GM19025 (cell line): ENCODE data around the gene SPRR2A.
"Not testable (repeated sequence)": the region's sequence is repeated elsewhere in the genome, so short reads cannot be mapped to it uniquely, and the experiment has no call there.

Experiments
- ATAC-seq: cut with Tn5 transposase; IDR thresholded peaks from one replicate; pipeline ENCODE4 v1.9.1; 2021; ENCODE audit warnings: mild to moderate bottlenecking, low read depth, moderate library complexity; ENCODE audit not compliant: unreplicated experiment

Gene SPRR2A

DNA sequence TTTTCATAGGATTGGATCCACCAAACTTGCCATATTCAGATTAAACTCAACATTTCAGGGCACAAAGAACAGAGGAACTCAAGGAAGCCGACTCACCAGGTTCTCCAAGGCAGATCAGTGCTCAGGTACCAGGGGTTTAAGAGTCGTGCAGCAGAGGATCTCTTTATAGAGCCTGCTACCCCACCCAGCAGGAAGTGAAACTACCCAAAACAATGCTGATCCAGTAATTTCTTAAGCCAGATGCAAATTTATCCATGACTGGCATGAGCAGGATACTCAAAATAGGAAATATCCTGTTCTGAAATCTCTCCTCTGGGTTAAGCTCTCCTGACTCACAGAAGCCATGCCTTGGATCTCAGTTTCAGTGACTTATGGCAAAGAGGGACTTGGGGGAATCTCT is at the start of gene SPRR2A:
SPRR2A (minus strand) TSS at position 138 of the 400 bp plus-strand sequence. CDS start 777 bp downstream, outside the sequence.
- no peak for ATAC-seq

DNA sequence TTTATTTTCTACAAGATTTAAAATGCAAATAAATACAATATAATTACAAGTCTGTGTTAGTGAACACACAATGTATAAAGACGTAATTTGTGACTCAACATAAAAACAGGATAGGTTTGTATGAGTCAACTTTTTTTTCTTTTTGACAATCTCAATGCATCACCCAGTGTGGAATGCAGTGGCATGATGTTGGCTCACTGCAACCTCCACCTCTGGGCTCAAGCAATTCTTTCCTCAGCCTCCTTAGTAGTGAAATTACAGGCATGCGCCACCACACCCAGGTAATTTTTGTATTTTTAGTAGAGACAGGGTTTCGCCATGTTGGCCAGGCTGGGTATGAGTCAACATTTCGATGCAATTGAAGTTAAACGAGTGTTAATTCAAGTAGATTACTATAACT is 42.9 kb upstream of the SPRR2A start:
- no peak for ATAC-seq

DNA sequence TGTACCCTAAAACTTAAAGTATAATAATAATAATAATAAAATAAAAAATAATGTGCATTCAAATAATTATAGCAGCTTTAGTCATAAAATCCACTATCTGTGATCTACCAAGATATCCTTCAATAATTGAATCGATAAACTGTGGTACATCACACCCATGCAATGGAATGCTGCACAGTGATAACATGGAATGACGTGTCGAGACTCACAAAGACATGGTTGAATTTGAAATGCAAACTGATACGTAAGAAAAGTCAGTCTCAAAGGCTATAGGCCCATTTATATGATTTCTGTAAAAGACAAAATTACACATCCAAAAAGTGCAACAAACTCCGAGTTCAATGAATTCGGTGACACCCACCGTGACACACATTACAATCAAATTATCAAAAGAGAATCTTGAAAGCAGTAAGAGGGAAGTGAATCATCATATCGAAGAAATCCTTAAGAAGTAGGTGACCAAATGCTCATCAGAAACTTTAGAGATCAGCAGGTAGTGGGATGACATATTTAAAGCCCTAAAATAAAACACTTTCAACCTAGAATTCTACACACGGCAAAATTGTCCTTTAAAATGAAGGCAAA is 42.2 kb upstream of the SPRR2A start:
- ATAC-seq: no peak

GRCh38 chr1:153095764-153096163 is 38.5 kb upstream of the SPRR2A start:
- ATAC-seq: no peak

- ATAC-seq: no peak
These were observed 37.1 kb upstream of the SPRR2A start, which contains the start of gene SPRR2E for GRCh38 chr1:153094426-153094825. TSS of gene SPRR2E (minus strand) at chr1:153094526. CDS start at chr1:153093751, 775 bp downstream.

DNA sequence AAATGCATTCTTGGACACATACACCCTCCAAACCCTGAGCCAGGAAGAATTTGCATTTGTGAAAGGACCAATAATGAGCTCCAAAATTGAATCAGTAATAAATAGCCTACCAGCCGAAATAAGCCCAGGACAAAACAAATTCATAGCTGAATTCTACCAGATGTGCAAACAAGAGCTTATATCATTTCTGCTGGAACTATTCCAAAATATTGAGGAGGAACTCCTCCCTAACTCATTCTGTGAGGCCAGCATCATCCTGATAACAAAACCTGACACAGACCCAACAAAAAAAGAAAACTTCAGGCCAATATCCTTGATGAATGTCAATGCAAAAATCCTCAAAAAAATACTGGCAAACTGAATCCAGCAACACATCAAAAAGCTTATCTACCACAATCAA is 30.3 kb upstream of the SPRR2A start:
- no peak for ATAC-seq

DNA sequence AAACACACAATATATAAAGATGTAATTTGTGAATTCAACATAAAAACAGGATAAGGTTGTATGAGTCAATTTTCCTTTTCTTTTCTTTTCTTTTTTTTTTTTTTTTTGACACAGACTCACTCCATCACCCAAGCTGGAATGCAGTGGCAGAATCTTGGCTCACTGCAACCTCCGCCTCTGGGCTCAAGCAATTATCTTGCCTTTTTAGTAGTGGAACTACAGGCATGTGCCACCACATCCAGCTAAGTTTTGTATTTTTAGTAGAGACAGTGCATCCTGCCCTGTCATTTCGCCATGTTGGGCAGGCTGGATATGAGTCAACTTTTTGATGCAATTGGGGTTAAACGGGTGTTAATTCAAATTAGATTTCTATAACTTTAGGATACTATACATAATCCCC is 24.4 kb upstream of the SPRR2A start:
- ATAC-seq: no peak

- no peak for ATAC-seq
These were observed 15.8 kb upstream of the SPRR2A start for GRCh38 chr1:153072806-153073726.

- ATAC-seq: no peak
These were observed 14.2 kb upstream of the SPRR2A start, which contains the start of gene SPRR2B for GRCh38 chr1:153071511-153071910. TSS of gene SPRR2B (minus strand) at chr1:153071611. CDS start at chr1:153070839, 772 bp downstream.

- no peak for ATAC-seq
These were observed 12.9 kb upstream of the SPRR2A start for GRCh38 chr1:153070243-153070642.

DNA sequence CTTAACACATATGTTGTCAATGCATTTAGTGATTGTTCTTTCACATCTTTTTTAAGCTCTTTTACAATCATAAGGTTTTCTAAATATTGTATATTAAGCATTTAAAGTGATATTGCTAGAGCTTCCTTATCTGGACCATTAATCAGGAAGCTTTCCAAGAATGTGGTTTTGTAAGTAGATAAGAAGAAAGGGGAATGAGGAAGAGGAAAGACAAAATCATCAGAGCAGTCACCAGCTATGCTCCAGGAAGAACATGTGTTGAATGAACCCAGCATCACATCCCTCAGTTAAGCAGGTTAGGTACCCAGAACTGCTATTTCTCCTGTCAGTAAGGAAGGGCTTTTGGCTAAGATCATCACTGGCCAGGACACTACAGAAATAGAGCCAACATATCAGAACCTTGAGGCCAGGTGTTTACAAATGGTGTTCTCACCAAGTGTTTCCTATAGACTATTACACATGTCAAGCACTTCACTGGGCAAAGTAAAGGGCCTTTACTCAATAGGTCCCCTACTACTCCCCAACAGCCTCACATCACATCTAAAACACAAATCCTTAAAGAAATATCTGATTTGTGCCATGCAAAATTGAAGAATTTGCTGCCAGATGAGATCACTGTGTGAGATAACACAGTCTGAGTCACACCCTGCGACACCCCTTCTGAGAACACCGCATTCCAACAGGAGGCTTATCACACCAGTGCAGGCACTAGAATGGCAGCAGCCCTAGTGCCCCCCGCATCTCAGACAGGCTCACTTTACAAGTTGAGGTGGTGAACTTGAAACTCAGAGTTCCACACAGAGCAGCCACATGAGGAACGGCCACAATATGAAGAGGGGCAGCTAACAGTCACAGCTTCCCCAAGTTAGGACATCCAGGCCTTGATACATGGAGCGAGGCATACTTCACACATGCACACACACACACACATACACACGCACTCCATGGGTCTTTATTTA is 1.8 kb upstream of the SPRR2A start:
- no peak for ATAC-seq

GRCh38 chr1:153058154-153058553 is 842 bp upstream of the SPRR2A start:
- no peak for ATAC-seq

DNA sequence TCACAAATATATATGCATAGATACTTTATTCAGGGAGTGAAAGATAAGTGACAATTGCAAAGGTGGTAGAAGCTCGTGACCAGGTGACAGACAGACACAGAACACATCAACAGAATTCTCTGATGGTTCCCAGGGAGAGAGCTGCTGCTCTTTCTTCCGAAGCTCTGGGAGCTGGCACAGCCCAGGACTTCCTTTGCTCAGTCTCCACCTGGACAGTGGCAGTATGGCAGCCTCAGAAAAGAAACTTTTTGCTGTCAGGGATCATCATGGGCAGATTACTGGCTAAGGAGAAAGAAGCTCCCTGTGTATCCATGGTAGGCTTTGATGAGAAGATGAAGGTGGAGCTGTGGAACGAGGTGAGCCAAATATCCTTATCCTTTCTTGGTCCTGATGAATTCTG is 1.2 kb downstream of the SPRR2A start:
- ATAC-seq: not testable (repeated sequence)

DNA sequence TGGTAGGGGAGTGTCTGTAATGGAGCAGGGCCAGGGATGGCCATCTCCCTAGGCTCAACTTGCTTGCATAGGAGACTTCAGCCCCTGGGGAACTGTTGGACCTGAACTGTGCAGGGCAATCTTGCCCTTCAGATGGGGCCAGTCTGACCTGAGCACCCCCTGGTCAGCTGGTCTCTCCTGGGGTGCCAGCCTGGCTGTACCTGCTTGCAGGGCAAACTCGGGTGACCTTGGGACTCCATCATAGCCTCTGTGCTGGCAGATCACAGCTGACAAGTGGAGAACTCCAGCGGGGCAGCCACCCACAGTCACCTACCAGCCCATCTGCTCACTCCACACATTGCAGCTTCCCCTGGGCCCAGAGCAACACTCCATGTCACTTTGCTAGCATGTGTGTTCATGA is 8.1 kb downstream of the SPRR2A start:
- ATAC-seq: no peak

GRCh38 chr1:153040950-153041631 is 16.2 kb downstream of the SPRR2A start, which contains the start of gene SPRR2D:
TSS of gene SPRR2D (minus strand) at chr1:153041120. CDS start at chr1:153040346, 774 bp downstream.
- ATAC-seq: no peak

GRCh38 chr1:153035211-153035610 is 22.1 kb downstream of the SPRR2A start:
- no peak for ATAC-seq

DNA sequence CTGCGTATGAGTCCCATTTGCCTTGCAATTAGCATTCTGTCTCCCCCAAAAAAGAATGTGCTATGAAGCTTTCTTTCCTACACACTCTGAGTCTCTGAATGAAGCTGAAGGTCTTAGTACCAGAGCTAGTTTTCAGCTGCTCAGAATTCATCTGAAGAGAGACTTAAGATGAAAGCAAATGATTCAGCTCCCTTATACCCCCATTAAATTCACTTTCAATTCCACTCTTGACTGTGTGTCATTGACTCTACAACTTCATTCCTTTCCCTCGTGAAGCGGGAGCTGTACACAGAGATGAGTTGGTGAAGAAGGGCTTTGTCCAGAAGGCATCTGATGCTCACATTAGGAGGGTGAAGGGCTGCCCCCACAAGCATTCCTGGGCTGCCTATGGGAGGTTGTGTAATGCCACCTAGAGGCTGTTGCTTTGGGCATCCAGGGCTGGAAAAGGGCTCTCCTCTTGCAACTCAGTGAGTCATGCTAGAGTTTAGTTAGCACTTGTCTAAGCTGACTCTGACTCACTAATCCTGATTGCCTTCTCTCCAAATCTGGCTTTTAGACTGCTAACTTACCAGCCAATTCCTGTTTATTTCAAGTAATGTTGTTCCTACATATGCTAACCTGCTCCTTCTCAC is 24.5 kb downstream of the SPRR2A start:
- no peak for ATAC-seq

GRCh38 chr1:153032073-153032472 is 25.2 kb downstream of the SPRR2A start:
- no peak for ATAC-seq

DNA sequence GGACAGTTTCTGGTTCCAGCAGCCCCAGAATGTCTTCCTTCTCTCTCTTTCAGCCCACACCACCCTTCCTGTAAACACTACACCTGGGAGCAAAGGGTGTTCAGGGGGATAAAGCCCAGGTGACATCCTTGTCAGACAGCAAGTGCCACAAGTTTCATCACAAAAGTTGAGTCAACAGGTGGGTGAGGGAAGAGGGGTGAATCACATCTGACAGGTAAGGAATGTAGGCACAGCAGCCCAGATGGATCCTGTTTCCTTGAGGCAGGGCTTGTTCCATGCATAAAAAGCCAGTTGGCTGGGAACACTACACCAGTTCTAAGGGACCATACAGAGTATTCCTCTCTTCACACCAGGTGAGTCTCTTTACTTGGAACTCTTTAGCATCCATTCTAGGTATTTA is 26.4 kb downstream of the SPRR2A start, which contains the start of gene SPRR1B:
SPRR1B (plus strand) TSS at position 309 of the 400 bp plus-strand sequence. CDS start 1,143 bp downstream, outside the sequence.
- no peak for ATAC-seq
